Pancreas (tissue), 10 donors: ENCODE data around the gene CPLANE2. TPM values are rescaled to one million over a fixed set of nuclear protein-coding genes. Genes with fewer than 3 reads are reported as not detected.
"Not testable (repeated sequence)": the region's sequence is repeated elsewhere in the genome, so short reads cannot be mapped to it uniquely, and the experiment has no call there.

Experiments
- ATAC-seq, 4 donors: fragments of 200-7000 bp; cut with Tn5 transposase; one replicate each; pipeline versions ENCODE4 v1.8.0 to v1.9.1; 2020; ENCODE audit warnings: mild to moderate bottlenecking in 4 of 4, moderate library complexity in 4 of 4
- DNase-seq, 6 donors: peaks; one replicate each; pipeline ENCODE4 v3.0.0-alpha.2; 2020
- FAIRE-seq: peaks from 2 replicates; lab custom pipeline; 2012; peaks lifted over from hg19 to GRCh38; lab: Jason Lieb, UNC
- H3K27ac ChIP-seq, 4 donors: fragments of 200-600 bp; sonication (generic); 1 replicate in 3 of 4; 2 replicates in 1 of 4; pipeline versions ENCODE4 v1.5.0 to v1.8.0; 2020
- H3K27me3 ChIP-seq, 4 donors: fragments of 200-600 bp; one replicate each; pipeline ENCODE4 v1.8.0; 2021
- H3K36me3 ChIP-seq, 3 donors: fragments of 200-600 bp; sonication (generic) in 1 of 3; one replicate each; pipeline versions ENCODE4 v1.5.0 to v1.8.0; 2020 to 2021
- H3K4me1 ChIP-seq, 3 donors: fragments of 200-600 bp; one replicate each; pipeline ENCODE4 v1.8.0; 2021
- H3K4me3 ChIP-seq, 4 donors: fragments of 200-600 bp; sonication (generic) in 2 of 4; one replicate each; pipeline versions ENCODE4 v1.5.0 to v1.8.0; 2020 to 2021
- H3K9me3 ChIP-seq, 4 donors: fragments of 200-600 bp; one replicate each; pipeline ENCODE4 v1.8.0; 2021
- CTCF ChIP-seq, 4 donors: fragments of 200-600 bp; sonication (generic) in 3 of 4; IDR thresholded peaks; one replicate each; pipeline versions ENCODE4 v1.5.0 to v1.8.0; 2021; ENCODE audit warnings: antibody characterized with exemption in 4 of 4
- WGBS, 2 donors: extraction: QIAGEN DNeasy Blood & Tissue Kit; methylation state at CpG; one replicate each; pipeline ENCODE4 v1.1.7; 2013; 5-methylcytosine and 5-hydroxymethylcytosine counted together
- intact Hi-C, 3 donors: fragments of 100-400 bp; cut with DNase I; formaldehyde crosslinking; loops; one replicate each; pipeline versions ENCODE4 v1.11.1 to v1.14.2; 2022
- polyA plus RNA-seq, 2 donors: library from polyadenylated mRNA; stranded (reverse); fragments of 200-250 nt; gene quantifications; one replicate each; pipeline ENCODE4 v1.2.3, GENCODE V29; 2013
- total RNA-seq, 6 donors: library from RNA; stranded (reverse); fragmentation: NEBNext Ultra II Directional in 4 of 6; extraction: Animal tissue kit (Norgen Biotek cat#: 25700) in 4 of 6; gene quantifications; one replicate each; pipeline versions ENCODE4 v1.2.1 to v1.2.4, GENCODE V29; 2021 to 2023
- donor health status: healthy with polysubstance abuse.
- donor health status: DM: no; HTN: no; CAD: no; lungs with moderate emphysema.
- donor health status: DM: no; HTN: no; CAD: no.
- donor health status: control.
- donor health status: control.
- donor health status: Bipolar disorder and iron deficiency.
- donor health status: DM: yes; HTN: yes; CAD: no.
- donor health status: DM: no; HTN: no; CAD: no.
- donor health status: DM: no; HTN: no; CAD: no.
- donor health status: DM: yes; HTN: yes; CAD: no.

The CPLANE2 gene
- total and polyA plus RNA-seq, 8 donors = 2.2 to 9.1 (median 3.9) TPM

GRCh38 chr1:16215882-16216753 lies 20.9 kb downstream of the CPLANE2 start:
- peak overlapping the region; percentile 2 to 82 (median 64) for H3K27ac ChIP-seq
- WGBS, 2 donors = 22 to 29% methylated on average over 33 of the region's 33 CpGs
- no peak for FAIRE-seq
- no peak for TF ChIP-seq CTCF (IDR thresholded peaks at IDR 0.05)
- intact Hi-C loops = no loop called here
- peak; percentile 80 to 94 (median 86) for DNase-seq
- no peaks in the 10 kb centered on the region for H3K9me3 ChIP-seq
- H3K4me1 ChIP-seq = peaks cover 7 to 17% (median 8%) of the 10 kb centered on the region in 3 donors
- H3K4me3 ChIP-seq = peak overlapping the region in 3 of 4 donors; percentile 1 to 54 (median 29)
- no peaks in the 10 kb centered on the region for H3K36me3 ChIP-seq
- H3K27me3 ChIP-seq = no peaks in the 10 kb centered on the region
- ATAC-seq = peak; percentile 54 to 72 (median 63)

- WGBS, 2 donors = 94 to 96% methylated on average over 14 of the region's 14 CpGs
- FAIRE-seq, H3K4me3 ChIP-seq, ATAC-seq, DNase-seq, H3K9me3 ChIP-seq, H3K27me3 ChIP-seq, H3K27ac ChIP-seq, intact Hi-C loops, H3K36me3 ChIP-seq: not testable (repeated sequence)
- peaks cover 7 to 19% (median 8%) of the 10 kb centered on the region in 3 donors for H3K4me1 ChIP-seq
Measured at GRCh38 chr1:16215240-16215639, 21.7 kb downstream of the CPLANE2 start.

GRCh38 chr1:16213544-16213943 lies 23.4 kb downstream of the CPLANE2 start:
- 92% methylated on average over 3 of the region's 3 CpGs for WGBS, 2 donors
- H3K36me3 ChIP-seq, intact Hi-C loops, H3K27ac ChIP-seq, H3K4me3 ChIP-seq, H3K9me3 ChIP-seq, FAIRE-seq, H3K27me3 ChIP-seq, ATAC-seq: not testable (repeated sequence)
- peaks cover 7 to 20% (median 8%) of the 10 kb centered on the region in 3 donors for H3K4me1 ChIP-seq
- DNase-seq = peak in 1 of 6 donors; percentile 13

- Histone ChIP-seq H3K9me3 (no peaks in the 10 kb centered on the region), H3K4me1 (peaks cover 7 to 23% (median 8%) of the 10 kb centered on the region in 3 donors), H3K4me3 (no peak overlapping the region), H3K27ac (peak overlapping the region; percentile 61 to 84 (median 70)), H3K27me3 (no peaks in the 10 kb centered on the region), H3K36me3 (no peaks in the 10 kb centered on the region)
- intact Hi-C loops = no loop called here
- DNase-seq (peak in 1 of 6 donors; percentile 11), ATAC-seq (no peak), FAIRE-seq (no peak)
- TF ChIP-seq CTCF (IDR thresholded peaks at IDR 0.05) = no peak
- 38 to 54% methylated on average over 3 of the region's 3 CpGs for WGBS, 2 donors
Measured at GRCh38 chr1:16213013-16213412, 24.0 kb downstream of the CPLANE2 start.

GRCh38 chr1:16212251-16212961 lies 24.6 kb downstream of the CPLANE2 start, which contains the start of gene ARHGEF19:
ARHGEF19 (minus strand) TSS chr1:16212652; CDS start chr1:16209054, 3,598 bp downstream.
- 9 to 13% methylated on average over 14 of the region's 14 CpGs for WGBS, 2 donors
- intact Hi-C loops = no loop called here
- Histone ChIP-seq H3K4me1 (peaks cover 7 to 23% (median 8%) of the 10 kb centered on the region in 3 donors), H3K36me3 (no peaks in the 10 kb centered on the region), H3K27me3 (no peaks in the 10 kb centered on the region), H3K4me3 (peak within 1 kb of the TSS in 2 of 4 donors; percentile 21 to 37), H3K9me3 (no peaks in the 10 kb centered on the region), H3K27ac (peak within 1 kb of the TSS; percentile 61 to 84 (median 70))
- peak; percentile 73 to 90 (median 81) for DNase-seq
- ATAC-seq = peak; percentile 24 to 59 (median 40)
- FAIRE-seq = no peak
- TF ChIP-seq CTCF (IDR thresholded peaks at IDR 0.05) = no peak
